Tracheal epithelial cell (primary cell): ENCODE results near the gene FARSB. TPM values are rescaled to one million over a fixed set of nuclear protein-coding genes. Genes with fewer than 3 reads are reported as not detected.

ENCODE experiments used
- total RNA-seq: library from RNA; depleted of rRNA; stranded (reverse); fragments of >200 nt; gene quantifications from 2 replicates; pipeline ENCODE4 v1.2.1, GENCODE V29; 2014

FARSB gene
- 14.9 and 22.0 TPM in 2 replicates for total RNA-seq

DNA sequence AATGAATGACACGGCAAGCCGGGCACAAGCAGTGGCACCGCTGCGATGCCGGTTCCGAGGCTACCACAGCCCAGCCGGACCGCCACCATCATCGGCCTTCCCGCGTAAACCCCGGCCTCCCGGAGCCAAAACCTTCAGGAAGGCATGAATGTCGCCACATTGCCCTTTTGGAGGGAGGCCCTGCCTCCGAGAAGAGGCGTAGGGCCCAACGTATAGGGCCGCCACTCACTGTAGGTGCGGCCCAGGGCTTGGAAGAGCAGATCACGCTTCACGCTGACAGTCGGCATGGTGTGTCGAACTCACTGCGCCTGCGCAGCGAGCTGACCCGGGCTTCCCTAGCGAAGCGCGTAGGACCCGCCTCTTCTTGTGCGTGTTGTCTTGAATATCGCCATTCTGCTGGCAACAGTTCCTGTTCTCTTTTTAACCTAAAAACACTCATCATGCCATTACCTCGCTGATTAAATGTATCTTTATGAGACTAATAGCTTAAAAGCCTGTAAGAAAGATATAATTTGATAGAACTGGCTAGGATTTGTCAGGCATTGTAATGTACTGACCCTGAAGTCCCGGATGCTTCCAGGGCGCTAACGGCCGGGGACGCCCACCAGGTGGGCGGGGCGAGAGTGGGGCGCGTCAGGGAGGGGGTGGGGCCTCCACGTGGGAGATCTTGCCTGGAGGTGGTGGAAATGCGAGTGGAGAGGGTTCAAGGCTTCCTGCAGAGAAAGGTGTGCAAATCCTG is at the start of gene FARSB:
FARSB (minus strand) TSS at position 306 of the 739 bp plus-strand sequence; CDS start at position 287, 19 bp downstream.

DNA sequence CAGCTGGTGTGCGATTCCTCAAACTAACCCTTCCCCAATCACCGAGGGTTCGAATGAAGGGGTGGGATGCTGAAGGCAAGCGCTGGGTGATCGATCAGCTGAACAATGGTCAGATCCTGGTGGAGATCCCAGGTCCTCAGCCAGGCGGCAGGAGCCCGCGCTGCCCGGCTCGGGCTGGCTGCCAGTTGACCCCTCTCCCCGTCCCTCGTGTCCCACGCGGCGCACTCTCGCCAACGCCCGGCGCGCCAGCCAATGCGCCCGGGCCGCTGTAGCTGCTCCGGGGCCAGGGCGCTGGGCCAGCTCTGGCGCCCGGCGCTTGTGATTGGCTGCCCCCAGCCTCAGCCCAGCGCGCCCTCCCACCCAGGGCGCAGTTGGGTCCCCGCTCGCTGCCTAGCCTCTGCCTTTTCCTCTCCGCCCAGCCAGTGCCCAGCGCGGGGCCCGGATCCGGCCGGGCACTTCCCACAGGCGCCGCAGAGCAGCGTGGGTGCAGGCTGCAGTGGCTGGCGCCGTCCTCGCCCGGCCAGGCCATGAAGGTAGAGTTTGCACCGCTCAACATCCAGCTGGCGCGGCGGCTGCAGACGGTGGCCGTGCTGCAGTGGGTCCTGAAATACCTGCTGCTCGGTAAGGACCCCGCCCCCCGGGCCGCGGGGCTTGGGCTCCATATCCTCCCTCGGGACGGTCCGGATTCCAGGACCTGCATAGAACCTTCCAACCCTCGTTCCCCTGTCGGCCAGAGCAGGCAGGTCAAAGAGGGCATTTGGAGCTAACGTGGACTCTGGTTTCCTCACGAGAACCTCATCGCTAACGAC is 15.6 kb upstream of the FARSB start, which contains the start of gene MOGAT1:
MOGAT1 (plus strand) TSS at position 400 of the 809 bp plus-strand sequence; CDS start at position 528, 128 bp downstream.

Other genes with a start within 250 kb of the FARSB start
- 25.2 and 31.6 TPM in 2 replicates for gene SGPP2, start 231.5 kb downstream of the FARSB start, total RNA-seq
- gene MOGAT1, start 15.6 kb upstream of the FARSB start, total RNA-seq = not detected in 2 replicates
- 156 and 306 TPM in 2 replicates for gene ACSL3, start 204.9 kb upstream of the FARSB start, total RNA-seq